Stimulated activated CD8-positive, alpha-beta memory T cell treated with anti-CD3 and anti-CD28 coated beads, Interleukin-12 subunit alpha, Interleukin-12 subunit beta, amount 100 ng/mL, for 4 hours (primary cell): ENCODE data around the gene CCT5.
"Not testable (repeated sequence)": the region's sequence is repeated elsewhere in the genome, so short reads cannot be mapped to it uniquely, and the experiment has no call there.

Experiments
- DNase-seq: peaks from one replicate; pipeline ENCODE4 v3.0.0-alpha.2; 2020; ENCODE audit warnings: low read depth

CCT5 gene

DNA sequence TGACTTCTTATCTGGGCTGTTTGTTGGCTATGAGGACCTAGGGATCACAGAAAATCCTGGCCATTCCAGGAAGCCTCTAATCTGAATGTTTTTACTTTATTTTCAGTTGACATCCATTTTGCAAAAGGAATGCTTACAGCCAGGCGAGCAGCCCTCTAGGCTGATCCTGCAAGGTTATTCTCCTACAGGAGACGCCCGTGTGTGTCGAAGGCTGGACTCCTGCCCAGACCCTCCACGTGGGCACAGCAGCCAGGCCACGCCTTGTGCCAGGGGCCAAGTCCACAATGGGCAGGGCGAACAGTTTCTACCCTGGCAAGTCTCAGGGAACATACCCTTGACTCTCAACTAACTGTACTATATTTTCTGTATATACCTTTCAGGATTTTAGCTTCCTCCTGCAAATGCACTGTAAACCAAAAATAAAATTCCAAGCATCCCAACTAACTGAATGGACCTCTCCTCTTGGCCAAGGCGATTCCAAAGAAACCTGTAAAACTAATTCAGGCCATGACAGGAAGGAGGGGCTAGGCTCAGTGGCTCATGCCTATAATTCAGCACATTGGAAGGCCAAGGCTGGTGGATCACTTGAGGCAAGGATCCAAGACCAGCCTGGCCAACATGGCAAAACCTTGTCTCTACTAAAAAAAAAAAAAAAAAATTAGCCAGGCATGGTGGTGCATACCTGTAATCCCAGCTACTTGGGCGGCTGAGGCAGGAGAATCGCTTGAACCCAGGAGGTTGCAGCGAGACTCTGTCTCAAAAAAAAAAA is 51.9 kb downstream of the CCT5 start:
- DNase-seq, result no peak

DNA sequence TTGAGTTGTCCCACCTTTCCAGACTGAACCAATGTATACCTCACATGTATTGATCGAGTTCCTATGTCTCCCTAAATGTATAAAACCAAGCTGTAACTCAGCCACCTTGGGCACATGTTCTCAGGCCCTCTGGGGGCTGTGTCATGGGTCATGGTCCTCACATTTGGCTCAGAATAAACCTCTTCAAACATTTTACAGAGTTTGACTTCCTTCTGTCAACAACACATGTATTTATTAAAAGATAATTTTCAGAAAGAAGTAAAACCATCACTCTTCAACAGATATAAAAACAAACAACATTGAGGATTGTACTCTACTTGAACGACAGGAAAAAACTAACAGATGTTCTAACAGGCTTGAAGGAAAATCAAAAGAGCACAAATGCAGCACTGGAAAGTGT is 53.1 kb downstream of the CCT5 start:
- no peak for DNase-seq

- no peak for DNase-seq
Measured at GRCh38 chr5:10303699-10304170, 53.7 kb downstream of the CCT5 start.

GRCh38 chr5:10304932-10305331 is 54.9 kb downstream of the CCT5 start:
- no peak for DNase-seq

DNA sequence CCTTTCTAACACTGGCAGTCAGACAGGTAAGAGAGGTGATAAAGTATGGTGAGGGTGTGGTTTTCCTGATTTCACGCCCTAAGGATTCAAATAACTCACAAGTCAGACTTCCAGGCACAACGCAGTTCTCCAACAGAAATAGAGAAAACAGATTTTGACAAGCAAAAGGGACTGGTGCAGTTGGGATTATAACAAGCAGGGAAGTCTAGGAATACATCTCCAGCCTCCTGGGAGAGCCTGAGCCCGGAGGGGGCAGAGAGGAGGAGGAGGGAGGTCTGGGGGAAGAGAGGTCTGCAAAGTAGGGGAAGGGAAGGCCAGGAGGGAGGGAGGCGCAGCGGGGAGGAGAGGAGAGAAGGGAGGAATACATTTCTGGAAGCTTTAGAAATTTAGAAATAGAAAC is 56.0 kb downstream of the CCT5 start:
- no peak for DNase-seq

DNA sequence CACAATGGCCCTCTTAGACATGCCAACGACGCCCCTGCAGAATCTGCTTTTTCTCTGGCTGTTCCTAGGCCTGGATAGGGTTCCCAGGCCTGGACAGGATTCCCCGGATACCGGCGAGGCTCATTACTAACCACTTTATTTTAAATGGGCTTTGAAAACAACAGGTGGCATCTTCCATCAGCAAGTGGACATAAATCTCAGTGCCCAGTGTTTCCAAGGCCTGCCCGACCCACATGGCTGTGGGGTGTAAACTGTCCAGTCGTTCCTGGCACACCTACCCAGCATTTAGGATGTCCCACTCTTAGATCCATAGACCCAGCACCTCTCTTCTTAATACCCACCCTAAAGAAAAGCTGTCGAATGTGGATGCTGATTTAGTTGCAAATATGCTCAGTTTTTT is 56.7 kb downstream of the CCT5 start:
- no peak for DNase-seq

DNA sequence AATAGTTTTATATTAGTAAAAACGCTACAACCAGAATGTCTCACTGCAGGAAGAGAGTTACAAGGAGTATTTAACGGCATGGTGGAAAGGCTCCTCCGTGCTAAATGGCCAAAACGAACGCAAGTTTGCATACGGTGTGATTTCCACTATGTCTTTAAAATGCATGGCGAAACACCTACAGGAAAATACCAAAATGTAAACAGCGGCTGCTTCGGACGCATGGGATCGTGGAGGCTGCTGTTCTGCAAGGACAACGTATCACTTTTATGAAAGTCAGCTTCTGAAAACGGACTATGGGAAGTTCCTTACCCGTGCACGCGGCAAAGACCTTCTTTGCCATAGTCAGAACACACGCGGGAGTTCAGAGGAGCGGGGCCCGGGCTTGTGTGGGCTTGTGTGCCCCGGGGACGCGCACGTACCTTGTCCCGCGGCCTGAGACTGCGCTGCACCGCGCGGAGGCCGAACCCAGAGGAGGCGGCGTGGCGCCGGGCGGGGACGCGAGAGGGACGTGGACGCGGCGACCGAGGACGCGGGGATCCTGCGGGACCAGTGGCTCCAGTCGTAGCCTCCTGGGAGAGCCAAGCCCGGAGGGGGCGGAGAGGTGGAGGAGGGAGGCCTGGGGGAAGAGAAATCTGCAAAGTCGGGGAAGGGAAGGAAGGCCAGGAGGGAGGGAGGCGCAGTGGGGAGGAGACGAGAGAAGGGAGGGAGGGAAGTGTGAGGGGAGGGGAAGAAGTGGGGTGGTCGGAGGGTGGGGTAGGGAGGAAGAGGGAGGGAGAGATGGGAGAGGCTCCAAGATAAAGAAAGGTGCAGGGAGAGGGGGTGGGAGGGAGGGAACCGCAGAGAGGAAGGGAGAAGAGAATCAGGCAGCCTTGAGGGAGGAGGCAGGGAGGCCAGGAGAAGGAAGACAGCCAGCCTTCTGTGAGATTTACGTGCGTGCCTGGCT is 57.4 kb downstream of the CCT5 start, which contains the start of gene CMBL:
TSS of gene CMBL (minus strand) at position 697 of the 943 bp plus-strand sequence. CDS start 17,140 bp downstream, outside the sequence.
- no peak for DNase-seq

GRCh38 chr5:10308844-10309243 is 58.8 kb downstream of the CCT5 start:
- DNase-seq, result no peak

GRCh38 chr5:10310066-10310779 is 60.1 kb downstream of the CCT5 start:
- DNase-seq, result no peak

GRCh38 chr5:10310835-10311570 is 60.9 kb downstream of the CCT5 start:
- DNase-seq, result not testable (repeated sequence)

GRCh38 chr5:10311595-10312425 is 61.7 kb downstream of the CCT5 start:
- DNase-seq, result no peak

GRCh38 chr5:10315201-10315600 is 65.1 kb downstream of the CCT5 start:
- no peak for DNase-seq
